Epidermal melanocyte (primary cell): ENCODE results near the gene C11orf68.

Experiments
- DNase-seq: peaks from one replicate; pipeline ENCODE4 v3.0.0; 2011; ENCODE audit warnings: low spot score; ENCODE audit not compliant: insufficient read length

C11orf68 gene

GRCh38 chr11:65872586-65873317 is 46.1 kb downstream of the C11orf68 start, which contains the start of gene EFEMP2:
Gene EFEMP2, minus strand, starts transcription at chr11:65872800. Its CDS starts 446 bp downstream, at chr11:65872354.
- no peak for DNase-seq

GRCh38 chr11:65871811-65872548 is 46.9 kb downstream of the C11orf68 start:
- DNase-seq = no peak

- no peak for DNase-seq
Observed at GRCh38 chr11:65870706-65871681, 47.9 kb downstream of the C11orf68 start.

- no peak for DNase-seq
Observed at GRCh38 chr11:65870307-65870658, 48.6 kb downstream of the C11orf68 start.

- DNase-seq = no peak
Observed at GRCh38 chr11:65869643-65870306, 49.1 kb downstream of the C11orf68 start.

- no peak for DNase-seq
Observed at GRCh38 chr11:65868907-65869306, 50.0 kb downstream of the C11orf68 start.

GRCh38 chr11:65868076-65868667 is 50.7 kb downstream of the C11orf68 start:
- DNase-seq = no peak

GRCh38 chr11:65867284-65868071 is 51.4 kb downstream of the C11orf68 start:
- no peak for DNase-seq
